AG10803 (cell line): ENCODE measurements around the gene C19orf25.

Source experiments
- DNase-seq: peaks from one replicate; pipeline ENCODE4 v3.0.0; 2010; ENCODE audit warnings: low read depth
- H3K4me3 ChIP-seq: 2 replicates; pipeline ENCODE4 v1.5.1; 2011; ENCODE audit warnings: mild to moderate bottlenecking, low read length, control low read depth
- TF ChIP-seq, protein P1 (sequence below): conservative IDR thresholded peaks from 2 replicates; pipeline ENCODE4 v1.5.1; 2011; ENCODE audit warnings: mild to moderate bottlenecking, low read length, control low read depth, inconsistent platforms

Gene C19orf25

DNA sequence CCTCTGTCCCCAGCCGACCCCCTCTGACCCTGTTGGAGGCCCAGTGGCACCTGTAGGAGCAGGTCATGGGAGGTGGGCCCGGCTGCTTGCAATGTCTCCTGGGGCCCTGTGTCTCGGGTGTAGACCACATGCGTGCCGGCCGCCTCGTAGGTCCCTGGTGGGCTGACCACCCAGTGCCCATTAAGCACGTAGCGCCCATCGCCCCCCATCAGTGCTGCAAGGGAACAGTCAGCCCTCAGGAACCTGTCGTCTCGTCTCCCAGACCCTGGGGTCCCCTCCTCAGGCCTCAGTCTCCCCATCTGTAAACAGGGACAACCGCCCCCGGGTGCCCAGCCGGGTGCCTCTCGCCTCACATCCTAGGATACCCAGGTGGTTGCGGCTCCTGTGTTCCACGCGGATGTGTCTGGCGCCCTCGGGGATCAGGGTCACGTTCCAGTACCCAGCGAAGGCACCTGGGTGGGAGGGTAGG is 28.2 kb upstream of the C19orf25 start:
- no peak for DNase-seq
- H3K4me3 ChIP-seq, result peak overlapping the region; percentile 28
- TF ChIP-seq, protein P1, sequence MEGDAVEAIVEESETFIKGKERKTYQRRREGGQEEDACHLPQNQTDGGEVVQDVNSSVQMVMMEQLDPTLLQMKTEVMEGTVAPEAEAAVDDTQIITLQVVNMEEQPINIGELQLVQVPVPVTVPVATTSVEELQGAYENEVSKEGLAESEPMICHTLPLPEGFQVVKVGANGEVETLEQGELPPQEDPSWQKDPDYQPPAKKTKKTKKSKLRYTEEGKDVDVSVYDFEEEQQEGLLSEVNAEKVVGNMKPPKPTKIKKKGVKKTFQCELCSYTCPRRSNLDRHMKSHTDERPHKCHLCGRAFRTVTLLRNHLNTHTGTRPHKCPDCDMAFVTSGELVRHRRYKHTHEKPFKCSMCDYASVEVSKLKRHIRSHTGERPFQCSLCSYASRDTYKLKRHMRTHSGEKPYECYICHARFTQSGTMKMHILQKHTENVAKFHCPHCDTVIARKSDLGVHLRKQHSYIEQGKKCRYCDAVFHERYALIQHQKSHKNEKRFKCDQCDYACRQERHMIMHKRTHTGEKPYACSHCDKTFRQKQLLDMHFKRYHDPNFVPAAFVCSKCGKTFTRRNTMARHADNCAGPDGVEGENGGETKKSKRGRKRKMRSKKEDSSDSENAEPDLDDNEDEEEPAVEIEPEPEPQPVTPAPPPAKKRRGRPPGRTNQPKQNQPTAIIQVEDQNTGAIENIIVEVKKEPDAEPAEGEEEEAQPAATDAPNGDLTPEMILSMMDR, result no peak

DNA sequence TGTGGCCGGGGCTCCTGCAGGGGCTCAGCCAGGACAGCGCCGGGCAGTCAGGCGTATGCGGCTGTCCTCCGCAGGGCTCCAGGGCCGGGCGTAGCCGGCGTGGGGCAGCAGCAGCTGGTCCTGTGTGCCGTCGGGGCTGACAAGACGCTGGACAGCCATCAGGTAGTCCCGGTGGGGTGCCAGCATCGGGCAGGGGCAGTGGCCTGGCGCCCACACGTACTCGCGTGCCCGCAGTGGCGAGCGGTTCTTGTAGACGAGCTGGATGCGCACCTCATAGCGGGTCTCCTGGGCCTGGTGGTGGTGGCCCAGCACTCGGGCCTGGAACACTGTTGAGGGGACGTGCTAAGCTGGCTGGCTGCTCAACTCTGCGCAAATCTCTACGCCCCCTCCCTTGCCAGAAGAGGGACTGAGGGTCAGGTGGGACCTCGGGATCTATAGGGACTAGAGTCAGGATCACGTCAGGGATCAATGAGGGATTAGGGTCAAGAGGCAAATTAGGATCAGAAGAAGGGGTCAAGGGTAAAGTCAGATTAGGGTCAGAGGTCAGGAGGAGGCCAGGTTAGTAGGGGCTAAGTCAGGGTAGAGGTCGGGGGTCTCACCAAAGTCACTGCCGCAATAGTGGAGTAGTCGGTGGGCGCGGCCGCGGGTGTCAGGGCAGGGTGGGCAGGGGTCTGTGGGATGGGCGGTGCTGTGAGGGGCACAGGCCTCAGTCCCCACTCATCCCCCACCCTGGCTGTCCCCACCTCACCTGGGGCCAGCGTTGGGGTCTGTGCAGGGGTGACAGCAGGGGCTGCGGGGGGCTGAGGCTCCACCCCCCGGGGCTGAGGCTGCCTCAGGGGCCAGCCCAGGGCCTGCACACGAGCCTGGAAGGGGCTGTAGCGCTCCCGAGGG is 27.2 kb upstream of the C19orf25 start:
- TF ChIP-seq, protein P1, result no peak
- DNase-seq, result no peak
- H3K4me3 ChIP-seq, result no peak overlapping the region

DNA sequence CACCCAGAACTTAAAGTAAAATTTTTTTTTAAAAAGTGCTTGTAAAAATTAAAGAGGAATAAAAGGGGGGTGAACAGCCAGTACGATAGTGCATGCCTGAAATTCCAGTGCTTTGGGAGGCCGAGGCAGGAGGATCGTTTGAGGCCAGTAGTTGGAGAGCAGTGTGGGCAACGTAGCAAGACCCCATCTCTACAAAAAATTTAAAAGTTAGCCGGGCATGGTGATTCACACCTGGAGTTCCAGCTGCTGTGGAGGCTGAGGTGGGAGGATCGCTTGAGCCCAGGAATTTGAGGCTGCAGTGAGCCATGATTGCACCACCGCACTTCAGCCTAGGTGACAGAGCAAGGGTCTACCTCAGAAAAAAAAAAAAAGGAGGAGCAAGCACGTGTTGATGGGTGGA is 26.0 kb upstream of the C19orf25 start:
- DNase-seq, result no peak
- no peak overlapping the region for H3K4me3 ChIP-seq
- TF ChIP-seq, protein P1, result no peak

DNA sequence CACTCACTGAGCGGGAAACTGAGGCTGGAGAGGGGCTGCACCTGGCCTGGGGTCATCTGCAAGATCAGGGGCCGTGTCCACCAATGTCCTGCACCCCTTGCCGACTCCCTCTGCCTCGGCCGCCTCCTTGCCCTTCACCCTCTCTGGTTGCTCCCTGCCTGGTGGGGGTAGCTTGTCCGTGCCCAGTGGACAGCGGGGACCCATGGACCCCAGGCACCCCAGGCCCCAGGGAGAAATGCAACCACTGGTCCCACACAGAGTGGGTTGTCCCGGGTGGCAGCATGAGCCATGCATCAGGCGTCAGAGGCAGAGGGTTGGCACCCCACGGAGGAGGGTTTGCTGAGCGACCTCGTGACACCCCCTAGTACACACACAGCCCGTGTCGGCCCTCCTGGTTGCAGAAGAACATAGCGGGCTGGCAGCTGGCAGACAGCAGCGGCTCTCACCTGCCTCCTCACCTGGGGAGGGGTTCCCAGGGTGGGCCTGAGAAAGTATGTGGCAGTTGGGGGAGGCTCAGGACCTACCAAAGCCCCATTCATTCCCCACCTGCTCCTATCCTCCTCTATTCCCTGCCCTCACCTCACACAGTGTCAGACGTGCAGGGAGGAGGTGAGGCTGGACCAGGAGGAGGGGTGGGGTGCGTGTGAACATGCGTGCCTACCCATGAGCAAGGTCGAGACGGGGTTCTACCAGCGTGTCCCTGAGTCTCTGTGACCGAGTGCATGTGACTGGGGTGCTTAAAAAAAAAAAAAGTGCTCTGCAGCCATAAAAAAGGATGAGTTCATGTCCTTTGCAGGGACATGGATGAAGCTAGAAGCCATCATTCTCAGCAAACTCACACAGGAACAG is 25.1 kb upstream of the C19orf25 start:
- no peak for DNase-seq
- H3K4me3 ChIP-seq, result no peak overlapping the region
- TF ChIP-seq, protein P1, result no peak

DNA sequence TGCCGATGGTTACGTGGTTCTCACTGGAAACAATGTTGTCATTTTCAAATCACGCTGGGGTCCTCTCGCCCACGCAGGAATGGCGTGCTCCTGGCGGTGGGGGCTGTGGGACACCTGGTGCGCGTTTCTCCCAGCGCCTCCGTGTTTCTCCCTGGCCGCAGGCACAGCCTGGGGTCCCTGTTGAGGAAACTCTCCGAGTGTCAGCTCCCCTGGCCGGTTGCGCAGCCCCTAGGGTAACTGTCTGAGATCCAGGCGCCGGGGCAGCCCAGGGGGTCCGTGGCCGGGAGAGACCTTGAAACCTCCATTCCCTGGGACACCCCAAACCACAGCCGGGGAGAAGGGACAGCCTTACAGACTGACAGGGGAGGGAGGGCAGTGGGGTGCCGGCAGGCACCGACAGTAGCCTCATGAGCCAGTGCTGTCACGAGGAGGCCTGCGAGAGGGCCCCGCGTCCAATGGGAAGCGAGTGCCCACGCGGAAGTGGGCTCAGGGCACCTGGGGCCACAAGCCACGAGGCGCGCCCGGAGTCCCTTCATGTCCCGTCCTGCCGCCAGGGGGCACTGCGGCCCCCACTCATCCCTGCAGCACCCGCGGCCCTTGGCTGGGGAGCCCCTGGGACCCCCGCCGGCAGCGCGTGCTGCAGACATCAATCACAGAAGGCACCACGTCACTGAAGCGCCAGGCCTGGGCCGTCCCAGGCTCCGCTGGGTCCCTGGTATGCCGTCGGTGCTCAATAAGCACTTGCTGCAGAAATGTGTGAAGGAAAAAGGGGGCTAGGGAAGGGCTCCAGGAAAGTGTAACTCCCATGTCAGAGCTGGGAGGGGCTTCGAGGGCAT is 24.3 kb upstream of the C19orf25 start:
- TF ChIP-seq, protein P1, result peak; percentile 57
- H3K4me3 ChIP-seq, result no peak overlapping the region; the same call in none of the 2 replicates
- DNase-seq, result peak; percentile 25

DNA sequence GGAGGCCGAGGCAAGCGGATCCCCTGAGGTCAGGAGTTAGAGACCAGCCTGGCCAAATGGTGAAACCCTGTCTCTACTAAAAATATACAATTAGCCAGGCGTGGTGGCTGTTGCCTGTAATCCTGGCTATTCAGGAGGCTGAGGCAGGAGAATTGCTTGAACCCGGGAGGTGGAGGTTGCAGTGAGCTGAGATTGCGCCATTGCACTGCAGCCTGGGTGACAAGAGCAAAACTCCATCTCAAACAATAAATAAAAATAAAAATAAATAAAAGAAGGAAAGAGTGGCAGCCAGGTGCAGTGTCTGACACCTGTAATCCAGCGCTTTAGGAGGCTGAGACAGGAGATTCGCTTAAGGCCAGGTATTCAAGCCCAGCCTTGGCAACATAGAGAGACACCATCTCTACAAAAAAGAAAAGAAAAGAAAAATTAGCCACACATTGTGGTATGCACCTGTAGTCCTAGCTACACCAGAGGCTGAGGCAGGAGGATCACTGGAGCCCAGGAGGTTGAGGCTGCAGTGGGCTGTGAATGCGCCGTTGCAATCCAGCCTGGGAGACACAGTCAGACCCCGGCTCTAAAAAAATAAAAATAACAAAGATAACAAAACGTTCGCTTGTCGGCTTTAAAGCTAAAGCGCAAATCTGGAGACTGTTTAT is 23.5 kb upstream of the C19orf25 start:
- DNase-seq, result no peak
- TF ChIP-seq, protein P1, result no peak
- H3K4me3 ChIP-seq, result no peak overlapping the region
